ENCODE data around the gene STOX1. TPM values are rescaled to one million over a fixed set of nuclear protein-coding genes. Genes with fewer than 3 reads are reported as not detected.
"Not testable (repeated sequence)": the region's sequence is repeated elsewhere in the genome, so short reads cannot be mapped to it uniquely, and the experiment has no call there.

The STOX1 gene, protein sequence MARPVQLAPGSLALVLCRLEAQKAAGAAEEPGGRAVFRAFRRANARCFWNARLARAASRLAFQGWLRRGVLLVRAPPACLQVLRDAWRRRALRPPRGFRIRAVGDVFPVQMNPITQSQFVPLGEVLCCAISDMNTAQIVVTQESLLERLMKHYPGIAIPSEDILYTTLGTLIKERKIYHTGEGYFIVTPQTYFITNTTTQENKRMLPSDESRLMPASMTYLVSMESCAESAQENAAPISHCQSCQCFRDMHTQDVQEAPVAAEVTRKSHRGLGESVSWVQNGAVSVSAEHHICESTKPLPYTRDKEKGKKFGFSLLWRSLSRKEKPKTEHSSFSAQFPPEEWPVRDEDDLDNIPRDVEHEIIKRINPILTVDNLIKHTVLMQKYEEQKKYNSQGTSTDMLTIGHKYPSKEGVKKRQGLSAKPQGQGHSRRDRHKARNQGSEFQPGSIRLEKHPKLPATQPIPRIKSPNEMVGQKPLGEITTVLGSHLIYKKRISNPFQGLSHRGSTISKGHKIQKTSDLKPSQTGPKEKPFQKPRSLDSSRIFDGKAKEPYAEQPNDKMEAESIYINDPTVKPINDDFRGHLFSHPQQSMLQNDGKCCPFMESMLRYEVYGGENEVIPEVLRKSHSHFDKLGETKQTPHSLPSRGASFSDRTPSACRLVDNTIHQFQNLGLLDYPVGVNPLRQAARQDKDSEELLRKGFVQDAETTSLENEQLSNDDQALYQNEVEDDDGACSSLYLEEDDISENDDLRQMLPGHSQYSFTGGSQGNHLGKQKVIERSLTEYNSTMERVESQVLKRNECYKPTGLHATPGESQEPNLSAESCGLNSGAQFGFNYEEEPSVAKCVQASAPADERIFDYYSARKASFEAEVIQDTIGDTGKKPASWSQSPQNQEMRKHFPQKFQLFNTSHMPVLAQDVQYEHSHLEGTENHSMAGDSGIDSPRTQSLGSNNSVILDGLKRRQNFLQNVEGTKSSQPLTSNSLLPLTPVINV
- polyA plus RNA-seq (2012; ENCODE audit: insufficient read depth, insufficient read length): 7.4 TPM

DNA sequence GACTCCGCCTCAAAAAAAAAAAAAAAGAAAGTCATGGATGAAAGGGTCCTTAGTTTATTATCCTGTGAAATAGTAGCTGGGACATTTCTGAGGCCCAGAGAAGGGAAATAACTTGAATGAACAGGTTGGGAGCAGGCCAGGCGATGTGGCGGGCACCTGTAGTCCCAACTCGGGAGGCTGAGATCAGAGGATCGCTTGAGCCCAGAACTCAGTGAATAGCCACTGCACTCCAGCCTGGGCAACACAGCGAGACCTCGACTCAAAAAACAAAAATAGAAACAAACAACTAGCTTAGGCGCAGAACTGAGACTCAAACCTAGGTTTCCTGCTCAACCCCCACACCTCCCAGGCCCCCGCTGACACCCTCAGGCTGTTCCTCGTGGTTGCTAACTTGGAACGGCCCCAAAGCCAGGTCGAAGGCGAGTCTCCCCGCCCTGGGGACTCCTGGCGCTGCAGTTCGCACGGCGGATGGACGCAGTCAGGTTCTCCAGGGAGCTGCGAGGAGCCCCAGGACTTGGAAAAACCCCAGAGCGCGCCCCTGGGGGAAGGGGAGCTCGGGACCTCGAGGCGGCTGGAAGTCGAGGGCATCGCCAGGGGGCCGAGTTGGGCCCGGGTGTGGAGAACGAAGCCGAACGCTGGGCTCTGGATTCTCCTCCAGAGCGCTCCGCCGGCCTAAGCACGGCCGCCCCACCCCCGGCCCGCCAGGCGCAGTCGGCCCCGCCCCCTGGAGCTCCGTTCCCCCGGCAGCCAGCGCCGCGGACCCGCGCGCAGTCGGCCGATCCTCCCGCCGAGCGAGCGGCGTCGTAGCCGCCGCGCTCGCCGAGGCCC, at the start of gene STOX1:
TSS of gene STOX1 (plus strand) at position 768 of the 828 bp plus-strand sequence. CDS start 93 bp downstream, outside the sequence.
- peak within 1 kb of the TSS; percentile 70 for H3K4me3 ChIP-seq (ENCODE audit: low read length)
- peak; percentile 57 for DNase-seq (ENCODE audit: low read depth, low spot score)

- DNase-seq (ENCODE audit: low read depth, low spot score): no peak
- no peak overlapping the region for H3K4me3 ChIP-seq (ENCODE audit: low read length)
Observed at GRCh38 chr10:68781613-68782574, 45.4 kb upstream of the STOX1 start.

- no peak for DNase-seq (ENCODE audit: low read depth, low spot score)
- H3K4me3 ChIP-seq (ENCODE audit: low read length): no peak overlapping the region
Observed at GRCh38 chr10:68784476-68784875, 42.9 kb upstream of the STOX1 start.

DNA sequence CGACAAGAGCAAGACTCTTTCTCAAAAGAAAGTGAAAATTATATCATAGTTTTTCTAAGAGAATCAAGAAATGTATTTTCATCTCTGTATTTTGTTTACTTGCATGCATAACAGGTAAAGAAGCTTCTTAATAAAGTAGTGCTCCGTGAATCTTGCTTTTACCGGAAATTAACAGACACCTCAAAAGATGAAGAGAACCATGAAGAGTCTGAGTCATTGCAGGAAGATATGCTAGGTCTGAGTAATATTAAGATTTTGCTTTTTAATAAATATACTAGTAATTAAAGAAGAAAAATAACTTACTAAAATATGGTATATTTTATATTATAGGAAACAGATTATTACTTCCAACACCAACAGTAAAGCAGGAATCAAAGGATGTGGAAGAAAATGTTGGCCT, 39.5 kb upstream of the STOX1 start:
- no peak overlapping the region for H3K4me3 ChIP-seq (ENCODE audit: low read length)
- DNase-seq (ENCODE audit: low read depth, low spot score): no peak

DNA sequence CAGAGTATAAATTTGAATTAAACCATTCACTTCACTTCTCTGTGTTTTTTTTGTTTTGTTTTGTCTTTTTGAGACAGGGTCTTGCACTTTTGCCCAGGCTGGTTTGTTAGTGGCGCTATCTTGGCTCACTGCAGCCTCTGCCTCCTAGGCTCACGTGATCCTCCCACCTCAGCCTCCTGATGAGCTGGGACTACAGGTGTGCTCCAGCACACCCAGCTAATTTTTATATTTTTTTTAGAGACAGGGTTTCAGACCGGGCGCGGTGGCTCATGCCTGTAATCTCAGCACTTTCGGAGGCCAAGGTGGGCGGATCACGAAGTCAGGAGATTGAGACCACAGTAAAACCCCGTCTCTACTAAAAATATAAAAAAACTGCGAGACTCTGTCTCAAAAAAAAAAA, 36.9 kb upstream of the STOX1 start:
- no peak overlapping the region for H3K4me3 ChIP-seq (ENCODE audit: low read length)
- no peak for DNase-seq (ENCODE audit: low read depth, low spot score)

GRCh38 chr10:68792115-68792514, 35.2 kb upstream of the STOX1 start:
- no peak for DNase-seq (ENCODE audit: low read depth, low spot score)
- H3K4me3 ChIP-seq (ENCODE audit: low read length): no peak overlapping the region

DNA sequence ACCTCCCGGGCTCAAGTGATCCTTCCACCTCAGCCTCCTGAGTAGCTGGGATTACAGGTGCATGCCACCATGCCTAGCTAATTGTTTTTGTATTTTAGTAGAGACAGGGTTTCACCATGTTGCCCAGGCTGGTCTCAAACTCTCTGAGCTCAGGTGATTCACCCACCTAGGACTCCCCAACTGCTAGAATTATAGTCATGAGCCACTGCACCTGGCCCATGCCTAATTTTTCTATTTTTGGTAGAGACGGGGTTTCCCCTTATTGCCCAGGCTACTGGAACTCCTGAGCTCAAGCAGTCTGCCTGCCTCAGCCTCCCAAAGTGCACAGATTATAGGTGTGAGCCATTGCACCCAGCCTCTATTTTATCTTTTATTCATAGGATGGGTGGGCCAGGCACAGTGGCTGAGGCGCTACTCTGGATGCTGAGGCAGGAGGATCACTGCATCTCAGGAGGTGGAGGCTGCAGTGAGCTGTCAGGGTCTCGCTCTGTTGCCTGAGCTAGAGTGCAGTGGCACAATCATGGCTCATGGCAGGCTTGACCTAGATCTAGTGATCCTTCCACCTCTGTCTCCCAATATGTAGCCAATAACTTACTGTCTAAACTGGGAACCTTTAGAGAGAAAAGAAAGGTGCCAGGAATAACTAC, 31.3 kb upstream of the STOX1 start:
- DNase-seq (ENCODE audit: low read depth, low spot score): no peak
- H3K4me3 ChIP-seq (ENCODE audit: low read length): no peak overlapping the region

- no peak for DNase-seq (ENCODE audit: low read depth, low spot score)
- H3K4me3 ChIP-seq (ENCODE audit: low read length): no peak overlapping the region
Observed at GRCh38 chr10:68796605-68797004, 30.7 kb upstream of the STOX1 start.

- no peak overlapping the region for H3K4me3 ChIP-seq (ENCODE audit: low read length)
- DNase-seq (ENCODE audit: low read depth, low spot score): no peak
Observed at GRCh38 chr10:68800211-68800610, 27.1 kb upstream of the STOX1 start.

- DNase-seq (ENCODE audit: low read depth, low spot score): no peak
- no peak overlapping the region for H3K4me3 ChIP-seq (ENCODE audit: low read length)
Observed at GRCh38 chr10:68804692-68805091, 22.6 kb upstream of the STOX1 start.

DNA sequence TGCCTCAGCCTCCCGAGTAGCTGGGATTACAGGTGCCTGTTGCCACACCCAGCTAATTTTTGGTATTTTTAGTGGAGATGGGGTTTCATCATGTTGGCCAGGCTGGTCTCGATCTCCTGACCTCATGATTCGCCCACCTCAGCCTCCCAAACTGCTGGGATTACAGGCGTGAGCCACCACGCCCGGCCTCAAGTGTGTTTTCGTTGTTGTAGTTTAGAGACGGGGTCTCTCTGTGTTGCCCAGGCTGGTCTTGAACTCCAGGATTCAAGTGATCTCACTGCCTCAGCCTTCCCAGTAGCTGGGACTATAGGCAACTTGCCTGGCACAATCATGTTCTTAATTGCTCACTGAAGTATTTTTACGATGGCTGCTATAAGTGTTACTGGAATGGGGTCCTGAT, 16.5 kb upstream of the STOX1 start:
- not testable (repeated sequence) for DNase-seq (ENCODE audit: low read depth, low spot score); H3K4me3 ChIP-seq (ENCODE audit: low read length)

DNA sequence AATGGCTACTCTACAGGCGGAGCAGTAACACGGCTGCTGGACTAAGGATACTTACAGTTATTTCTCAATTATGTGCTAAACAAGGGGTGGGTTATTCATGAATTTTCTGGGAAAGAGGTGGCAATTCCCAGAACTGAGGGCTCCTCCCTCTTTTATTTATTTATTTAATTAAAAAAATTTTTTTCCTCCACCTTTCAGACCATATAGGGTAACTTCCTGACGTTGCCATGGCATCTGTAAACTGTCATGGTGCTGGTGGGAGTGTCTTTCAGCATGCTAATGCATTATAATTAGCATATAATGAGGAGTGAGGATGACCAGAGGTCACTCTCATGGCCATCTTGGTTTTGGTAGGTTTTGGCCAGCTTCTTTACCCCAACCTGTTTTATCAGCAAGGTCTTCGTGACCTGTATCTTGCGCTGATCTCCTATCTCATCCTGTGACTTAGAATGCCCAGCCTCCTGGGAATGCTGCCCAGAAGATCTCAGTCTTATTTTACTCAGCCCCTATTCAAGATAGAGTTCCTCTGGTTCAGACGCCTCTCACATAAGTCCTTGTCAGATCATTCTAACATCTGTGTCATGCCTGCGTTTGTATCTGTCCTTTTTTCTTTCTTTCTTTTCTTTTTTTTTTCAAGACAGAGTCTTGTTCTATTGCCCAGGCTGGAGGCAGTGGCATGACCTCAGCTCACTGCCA, 15.9 kb upstream of the STOX1 start:
- DNase-seq (ENCODE audit: low read depth, low spot score): no peak
- no peak overlapping the region for H3K4me3 ChIP-seq (ENCODE audit: low read length)

DNA sequence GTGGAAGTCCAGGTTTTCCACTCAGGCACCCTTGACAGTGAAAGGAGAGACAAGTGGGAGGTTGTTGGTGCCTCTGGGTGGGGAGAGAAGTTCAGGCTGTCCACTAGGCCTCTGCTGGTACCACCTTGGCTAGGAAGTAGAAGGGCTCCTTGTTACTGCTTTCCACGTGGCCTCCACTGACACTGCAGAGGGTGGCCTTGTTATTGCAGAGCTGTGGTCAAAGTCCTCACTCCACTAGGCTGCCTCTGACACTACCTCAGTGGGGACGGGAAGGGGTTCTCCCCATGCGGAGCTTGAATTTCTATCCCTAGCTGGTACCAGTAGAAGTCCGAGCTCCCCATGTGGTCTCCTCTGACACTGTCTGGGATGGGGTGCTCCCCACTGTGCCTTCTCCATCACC, 14.9 kb upstream of the STOX1 start:
- no peak for DNase-seq (ENCODE audit: low read depth, low spot score)
- no peak overlapping the region for H3K4me3 ChIP-seq (ENCODE audit: low read length)

DNA sequence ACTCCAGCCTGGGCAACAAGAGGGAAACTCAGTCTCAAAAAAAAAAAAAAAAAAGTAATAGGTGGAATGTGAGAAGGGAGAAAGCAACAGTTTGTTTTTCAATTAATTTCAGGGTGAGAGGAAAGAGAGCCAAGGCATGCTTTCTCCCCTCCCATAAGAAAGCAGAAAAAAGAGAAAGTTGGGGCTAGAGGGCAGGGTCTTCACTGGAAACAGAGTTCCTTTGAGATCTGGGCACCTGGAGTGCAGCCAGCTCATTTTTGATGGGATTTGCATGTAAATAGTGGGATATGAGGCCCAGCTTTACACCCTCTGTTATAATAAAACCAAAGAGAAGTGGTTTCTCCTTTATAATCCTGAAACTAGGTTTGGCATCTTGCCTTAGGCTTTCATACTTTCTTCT, 13.8 kb upstream of the STOX1 start:
- no peak overlapping the region for H3K4me3 ChIP-seq (ENCODE audit: low read length)
- DNase-seq (ENCODE audit: low read depth, low spot score): no peak

DNA sequence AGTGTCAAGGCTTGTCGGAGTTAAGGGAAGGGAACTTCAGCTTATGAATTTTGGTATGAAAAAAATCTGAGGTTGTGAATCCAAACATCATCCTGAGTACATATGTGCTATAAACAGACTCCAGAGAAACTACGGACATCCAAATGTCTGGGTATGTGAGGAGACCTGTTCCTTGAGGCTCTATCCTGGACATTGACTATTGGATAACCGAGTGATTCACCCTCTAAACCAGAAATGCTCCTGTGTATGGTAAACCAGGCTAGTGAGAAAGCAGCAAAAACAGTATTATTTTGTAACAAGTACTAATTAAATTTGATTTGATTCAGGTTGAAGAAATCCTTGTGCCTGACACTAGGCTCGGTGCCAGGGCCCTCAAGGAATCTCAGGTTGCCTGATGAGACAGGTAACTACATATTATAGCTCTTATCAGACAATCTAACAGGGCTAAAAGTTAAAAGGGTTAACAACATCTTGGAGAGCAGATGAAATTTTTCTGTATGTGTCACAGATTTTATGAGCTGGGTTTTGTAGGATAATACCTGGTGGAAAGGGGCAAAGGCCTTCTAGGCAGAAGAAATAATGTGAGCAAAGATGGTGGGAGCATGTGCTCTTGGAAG, 10.4 kb upstream of the STOX1 start:
- no peak for DNase-seq (ENCODE audit: low read depth, low spot score)
- no peak overlapping the region for H3K4me3 ChIP-seq (ENCODE audit: low read length)

- H3K4me3 ChIP-seq (ENCODE audit: low read length); DNase-seq (ENCODE audit: low read depth, low spot score): not testable (repeated sequence)
Observed at GRCh38 chr10:68820359-68820758, 7.0 kb upstream of the STOX1 start.

DNA sequence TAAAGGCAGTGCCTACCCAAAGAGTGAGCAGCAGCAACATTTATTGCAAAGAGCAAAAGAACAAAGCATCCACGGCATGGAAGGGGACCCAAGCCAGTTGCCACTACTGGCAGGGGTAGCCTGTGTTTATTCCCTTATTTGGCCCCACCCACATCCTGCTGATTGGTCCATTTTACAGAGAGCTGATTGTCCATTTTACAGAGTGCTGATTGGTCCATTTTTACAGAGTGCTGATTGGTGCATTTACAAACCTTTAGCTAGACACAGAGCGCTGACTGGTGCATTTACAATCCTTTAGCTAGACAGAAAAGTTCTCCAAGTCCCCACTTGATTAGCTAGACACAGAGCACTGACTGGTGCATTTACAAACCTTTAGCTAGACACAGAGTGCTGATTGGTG, 4.7 kb upstream of the STOX1 start:
- H3K4me3 ChIP-seq (ENCODE audit: low read length); DNase-seq (ENCODE audit: low read depth, low spot score): not testable (repeated sequence)

Data from Jurkat, Clone E6-1 (cell line).